Peyer's patch (tissue), 4 donors: ENCODE measurements around the gene TCF4. TPM values are rescaled to one million over a fixed set of nuclear protein-coding genes. Genes with fewer than 3 reads are reported as not detected.

Experiments
- DNase-seq, 3 donors: peaks; one replicate each; pipeline ENCODE4 v3.0.0-alpha.2; 2017 to 2019
- H3K27ac ChIP-seq, 4 donors: fragments of 200-600 bp; sonication (generic); one replicate each; pipeline ENCODE4 v1.5.1; 2016 to 2019
- H3K27me3 ChIP-seq, 2 donors: fragments of 200-600 bp; sonication (generic); one replicate each; pipeline ENCODE4 v1.5.1; 2019
- H3K36me3 ChIP-seq, 3 donors: fragments of 200-600 bp; sonication (generic); one replicate each; pipeline ENCODE4 v1.5.1; 2016 to 2019
- H3K4me1 ChIP-seq, 4 donors: fragments of 200-600 bp; sonication (generic); one replicate each; pipeline ENCODE4 v1.5.1; 2016 to 2019
- H3K4me3 ChIP-seq, 4 donors: fragments of 200-600 bp; sonication (generic); 1 replicate in 3 of 4; 2 replicates in 1 of 4; pipeline ENCODE4 v1.5.1; 2016 to 2019; ENCODE audit warnings: mild to moderate bottlenecking in 1 of 4
- H3K9me3 ChIP-seq, 4 donors: fragments of 200-600 bp; sonication (generic); one replicate each; pipeline ENCODE4 v1.5.1; 2016 to 2019; ENCODE audit warnings: mild to moderate bottlenecking in 1 of 4
- CTCF ChIP-seq, 6 experiments: fragments of 450-650 bp in 4 of 6; fragments of 200-600 bp in 2 of 6; sonication (generic) in 1 of 6; IDR thresholded peaks; one replicate each; pipeline ENCODE4 v1.5.1; 2017 to 2019; ENCODE audit warnings: antibody characterized with exemption in 6 of 6, mild to moderate bottlenecking in 3 of 6, moderate library complexity in 1 of 6
- POLR2A ChIP-seq, 2 donors: fragments of 450-650 bp; IDR thresholded peaks; one replicate each; pipeline ENCODE4 v1.5.1; 2017; ENCODE audit warnings: antibody characterized with exemption in 2 of 2, mild to moderate bottlenecking in 2 of 2, moderate library complexity in 2 of 2
- total RNA-seq, 4 donors: library from RNA; depleted of rRNA; stranded (reverse); fragments of >200 nt; gene quantifications; one replicate each; pipeline ENCODE4 v1.1.0, GENCODE V29; 2016

Gene TCF4
- total RNA-seq, 4 donors from 2014 or later, result 11.9 to 190 (median 33.8) TPM

- Histone ChIP-seq H3K27me3 (no peaks in the 10 kb centered on the region), H3K4me1 (no peaks in the 10 kb centered on the region), H3K27ac (no peak overlapping the region), H3K4me3 (no peak overlapping the region), H3K36me3 (no peaks in the 10 kb centered on the region), H3K9me3 (no peaks in the 10 kb centered on the region)
- TF ChIP-seq CTCF (IDR thresholded peaks at IDR 0.05) (peak in 3 of 6 experiments; percentile 12 to 23 (median 15)), POLR2A (IDR thresholded peaks at IDR 0.05) (no peak)
- no peak for DNase-seq
Measured at GRCh38 chr18:55275039-55275901, 312.7 kb downstream of the TCF4 start.

GRCh38 chr18:55272510-55273243 lies 315.3 kb downstream of the TCF4 start:
- DNase-seq, result no peak
- H3K9me3 ChIP-seq, result no peaks in the 10 kb centered on the region
- no peak overlapping the region for H3K4me3 ChIP-seq
- TF ChIP-seq CTCF (IDR thresholded peaks at IDR 0.05) (no peak), POLR2A (IDR thresholded peaks at IDR 0.05) (no peak)
- peak overlapping the region in 1 of 4 donors; percentile 12 for H3K27ac ChIP-seq
- H3K36me3 ChIP-seq, result no peaks in the 10 kb centered on the region
- peaks cover 0 to 2% (median 0%) of the 10 kb centered on the region in 4 donors for H3K4me1 ChIP-seq
- H3K27me3 ChIP-seq, result no peaks in the 10 kb centered on the region

GRCh38 chr18:55269622-55270021 lies 318.4 kb downstream of the TCF4 start:
- no peak overlapping the region for H3K4me3 ChIP-seq
- no peaks in the 10 kb centered on the region for H3K9me3 ChIP-seq
- H3K36me3 ChIP-seq, result no peaks in the 10 kb centered on the region
- no peak for DNase-seq
- H3K27me3 ChIP-seq, result no peaks in the 10 kb centered on the region
- H3K27ac ChIP-seq, result peak overlapping the region in 1 of 4 donors; percentile 72
- no peak for TF ChIP-seq CTCF (IDR thresholded peaks at IDR 0.05)
- TF ChIP-seq POLR2A (IDR thresholded peaks at IDR 0.05), result no peak
- peaks cover 0 to 16% (median 0%) of the 10 kb centered on the region in 4 donors for H3K4me1 ChIP-seq

- no peaks in the 10 kb centered on the region for H3K27me3 ChIP-seq
- H3K36me3 ChIP-seq, result no peaks in the 10 kb centered on the region
- H3K9me3 ChIP-seq, result no peaks in the 10 kb centered on the region
- no peak for DNase-seq
- H3K27ac ChIP-seq, result peak overlapping the region in 2 of 4 donors; percentile 9 to 72
- H3K4me1 ChIP-seq, result peaks cover 0 to 16% (median 0%) of the 10 kb centered on the region in 4 donors
- TF ChIP-seq CTCF (IDR thresholded peaks at IDR 0.05) (no peak), POLR2A (IDR thresholded peaks at IDR 0.05) (no peak)
- H3K4me3 ChIP-seq, result no peak overlapping the region
Measured at GRCh38 chr18:55268628-55269275, 319.2 kb downstream of the TCF4 start.

- TF ChIP-seq POLR2A (IDR thresholded peaks at IDR 0.05), result no peak
- no peak for TF ChIP-seq CTCF (IDR thresholded peaks at IDR 0.05)
- no peaks in the 10 kb centered on the region for H3K36me3 ChIP-seq
- peak overlapping the region in 2 of 4 donors; percentile 9 to 72 for H3K27ac ChIP-seq
- no peak overlapping the region for H3K4me3 ChIP-seq
- H3K9me3 ChIP-seq, result no peaks in the 10 kb centered on the region
- no peak for DNase-seq
- peaks cover 0 to 16% (median 0%) of the 10 kb centered on the region in 4 donors for H3K4me1 ChIP-seq
- H3K27me3 ChIP-seq, result no peaks in the 10 kb centered on the region
Measured at GRCh38 chr18:55268151-55268601, 319.8 kb downstream of the TCF4 start.
